IMR-90 (cell line): ENCODE results near the gene CABP5. TPM values are rescaled to one million over a fixed set of nuclear protein-coding genes. Genes with fewer than 3 reads are reported as not detected.

ENCODE experiments used
- ATAC-seq: fragments of 200-7000 bp; cut with Tn5 transposase; 2 replicates; pipeline ENCODE4 v1.9.1; 2020; ENCODE audit warnings: low read depth, mild to moderate bottlenecking, moderate library complexity
- BruUV-seq: library from RNA; stranded (reverse); fragments of 400-500 nt; replicated peaks from 2 replicates; lab custom pipeline; 2021; lab: Mats Ljungman, UMichigan
- CTCF ChIA-PET: fragments of 300-600 bp; formaldehyde crosslinking; extraction: SDS; loops from one replicate; lab custom pipeline; 2021; ENCODE audit warnings: antibody characterized with exemption; lab: Yijun Ruan, JAX
- POLR2A ChIA-PET: fragments of 300-600 bp; sonication (Branson Sonifier 250); formaldehyde crosslinking; loops from one replicate; lab custom pipeline; 2022; ENCODE audit warnings: antibody characterized with exemption; ENCODE audit not compliant: unreplicated experiment; lab: Charles Lee
- DNase-seq: peaks from one replicate; pipeline ENCODE4 v3.0.0; 2013
- H2AFZ ChIP-seq: replicated peaks from 2 replicates; pipeline ENCODE3; 2013; ENCODE audit warnings: low read length, mild to moderate bottlenecking; ENCODE audit not compliant: poor library complexity
- H2AK5ac ChIP-seq: 2 replicates; pipeline ENCODE4 v1.6.1; 2013; ENCODE audit warnings: low read depth, low read length, inconsistent platforms
- H2AK9ac ChIP-seq: replicated peaks from 2 replicates; pipeline ENCODE3; 2013; ENCODE audit warnings: mild to moderate bottlenecking, low read depth, low read length, moderate library complexity; ENCODE audit not compliant: poor library complexity
- H2BK120ac ChIP-seq: 2 replicates; pipeline ENCODE4 v1.6.1; 2013; ENCODE audit warnings: low read depth, low read length, inconsistent platforms
- H2BK15ac ChIP-seq: 3 replicates; pipeline ENCODE4 v1.6.1; 2013; ENCODE audit warnings: low read depth, low read length, inconsistent platforms
- H2BK20ac ChIP-seq: 2 replicates; pipeline ENCODE4 v1.6.1; 2013; ENCODE audit warnings: low read depth, mild to moderate bottlenecking, inconsistent platforms, low read length, moderate library complexity
- H2BK5ac ChIP-seq: 2 replicates; pipeline ENCODE4 v1.6.1; 2013; ENCODE audit warnings: mild to moderate bottlenecking, low read depth, low read length, inconsistent platforms; ENCODE audit not compliant: poor library complexity, severe bottlenecking
- H3K14ac ChIP-seq: replicated peaks from 2 replicates; pipeline ENCODE4 v1.6.1; 2013; ENCODE audit warnings: low read depth, low read length, inconsistent platforms
- H3K18ac ChIP-seq: 2 replicates; pipeline ENCODE4 v1.6.1; 2013; ENCODE audit warnings: low read depth, low read length, control low read depth
- H3K23ac ChIP-seq: 2 replicates; pipeline ENCODE4 v1.6.1; 2013; ENCODE audit warnings: low read depth, low read length, inconsistent platforms
- H3K27ac ChIP-seq: 2 replicates; pipeline ENCODE4 v1.5.1; 2013; ENCODE audit warnings: mild to moderate bottlenecking, control low read depth, low read length; ENCODE audit not compliant: insufficient read depth
- H3K27me3 ChIP-seq: 2 replicates; pipeline ENCODE4 v1.6.1; 2013; ENCODE audit warnings: low read length; ENCODE audit not compliant: control insufficient read depth, insufficient read depth
- H3K36me3 ChIP-seq: 2 replicates; pipeline ENCODE4 v1.6.1; 2013; ENCODE audit warnings: low read length, mixed read lengths; ENCODE audit not compliant: control insufficient read depth, insufficient read depth
- H3K4ac ChIP-seq: 2 replicates; pipeline ENCODE4 v1.6.1; 2013; ENCODE audit warnings: low read depth, low read length, inconsistent platforms
- H3K4me1 ChIP-seq: 2 replicates; pipeline ENCODE4 v1.6.1; 2013; ENCODE audit warnings: low read length, mixed read lengths; ENCODE audit not compliant: control insufficient read depth, insufficient read depth
- H3K4me2 ChIP-seq: 2 replicates; pipeline ENCODE4 v1.6.1; 2013; ENCODE audit warnings: low read depth, mild to moderate bottlenecking, control low read depth, low read length, moderate library complexity
- H3K4me3 ChIP-seq: 2 replicates; pipeline ENCODE4 v1.5.1; 2013; ENCODE audit warnings: low read depth, mild to moderate bottlenecking, control low read depth, low read length, moderate library complexity; ENCODE audit not compliant: insufficient read depth
- H3K56ac ChIP-seq: 2 replicates; pipeline ENCODE4 v1.6.1; 2013; ENCODE audit warnings: low read length, inconsistent platforms; ENCODE audit not compliant: insufficient read depth; ENCODE audit errors: extremely low read depth
- H3K79me1 ChIP-seq, 2 experiments: 2 replicates each; pipeline ENCODE4 v1.6.1; 2013; ENCODE audit warnings: low read length in 2 of 2, inconsistent platforms in 1 of 2, low read depth in 1 of 2
- H3K9ac ChIP-seq: 2 replicates; pipeline ENCODE4 v1.6.1; 2013; ENCODE audit warnings: low read depth, low read length, control low read depth
- H3K9me1 ChIP-seq: 2 replicates; pipeline ENCODE4 v1.6.1; 2013; ENCODE audit warnings: low read length, inconsistent platforms; ENCODE audit not compliant: insufficient read depth
- H3K9me3 ChIP-seq: 2 replicates; pipeline ENCODE4 v1.6.1; 2013; ENCODE audit warnings: low read length; ENCODE audit not compliant: control insufficient read depth, insufficient read depth
- H4K20me1 ChIP-seq: 2 replicates; pipeline ENCODE4 v1.6.1; 2013; ENCODE audit warnings: low read length, inconsistent platforms; ENCODE audit not compliant: insufficient read depth
- H4K5ac ChIP-seq: 2 replicates; pipeline ENCODE4 v1.6.1; 2013; ENCODE audit warnings: mild to moderate bottlenecking, low read depth, low read length, control low read depth
- H4K8ac ChIP-seq, 2 experiments: 2 replicates each; pipeline ENCODE4 v1.6.1; 2013; ENCODE audit warnings: low read depth in 2 of 2, low read length in 2 of 2, control low read depth in 1 of 2, inconsistent platforms in 1 of 2
- H4K91ac ChIP-seq: 2 replicates; pipeline ENCODE4 v1.6.1; 2013; ENCODE audit warnings: low read depth, low read length, inconsistent platforms; ENCODE audit not compliant: insufficient read depth
- CHD1 ChIP-seq: IDR thresholded peaks from 2 replicates; pipeline ENCODE4 v1.6.1; 2012; ENCODE audit warnings: low read depth, low read length, improper control_type of control experiment
- MAZ ChIP-seq: IDR thresholded peaks from 2 replicates; pipeline ENCODE4 v1.6.1; 2012; ENCODE audit warnings: low read depth, mild to moderate bottlenecking, low read length, improper control_type of control experiment, moderate library complexity, borderline replicate concordance
- NFE2L2 ChIP-seq: fragments of 150-350 bp; IDR thresholded peaks from 2 replicates; pipeline ENCODE4 v1.6.1; 2016; ENCODE audit warnings: low read depth, mild to moderate bottlenecking, low read length
- RCOR1 ChIP-seq: IDR thresholded peaks from 2 replicates; pipeline ENCODE4 v1.6.1; 2012; ENCODE audit warnings: mild to moderate bottlenecking, low read length, improper control_type of control experiment; ENCODE audit not compliant: insufficient replicate concordance
- USF2 ChIP-seq: fragments of 150-350 bp; IDR thresholded peaks from 2 replicates; pipeline ENCODE4 v1.6.1; 2017; ENCODE audit warnings: mild to moderate bottlenecking, antibody characterized with exemption, low read length, low read depth
- WGBS, 2 experiments: methylation state at CpG; one replicate each; pipeline versions ENCODE4 v1.1.5 to v1.1.7; 2013; ENCODE audit warnings: missing lambda C conversion rate in 2 of 2; ENCODE audit not compliant: insufficient read length in 1 of 2; ENCODE audit errors: extremely low coverage in 2 of 2; 5-methylcytosine and 5-hydroxymethylcytosine counted together
- dilution Hi-C: fragments of 300-500 bp; cut with HindIII; formaldehyde crosslinking; loops from one replicate; pipeline ENCODE4 v1.14.3; 2018; ENCODE audit warnings: low sequenced_read_pairs; ENCODE audit not compliant: unreplicated experiment
- in situ Hi-C: fragments of 300-500 bp; cut with MboI; formaldehyde crosslinking; loops from 3 replicates; pipeline ENCODE4 v1.14.3; 2019; ENCODE audit warnings: low sequenced_read_pairs, inconsistent platforms, mixed read lengths
- intact Hi-C: fragments of 100-400 bp; cut with micrococcal nuclease; formaldehyde crosslinking; loops from 2 replicates; pipeline ENCODE4 v1.10.0; 2022
- polyA plus RNA-seq, 3 experiments: library from polyadenylated mRNA; depleted of rRNA; stranded (reverse); fragments of >200 nt; gene quantifications; 2 replicates each; pipeline ENCODE4 v1.2.3, GENCODE V29; 2012; ENCODE audit warnings: low replicate concordance in 1 of 3
- total RNA-seq: library from RNA; depleted of rRNA; stranded (reverse); fragments of >200 nt; gene quantifications from 2 replicates; pipeline ENCODE4 v1.2.3, GENCODE V29; 2012
- TF ChIP-seq, protein P1 (sequence below): conservative IDR thresholded peaks from 2 replicates; pipeline ENCODE4 v1.5.1; 2012; ENCODE audit warnings: mild to moderate bottlenecking, low read depth, low read length, improper control_type of control experiment

Gene CABP5
- total and polyA plus RNA-seq, 2 of the 4 experiments (the other 2 are of a cell fraction): not detected

DNA sequence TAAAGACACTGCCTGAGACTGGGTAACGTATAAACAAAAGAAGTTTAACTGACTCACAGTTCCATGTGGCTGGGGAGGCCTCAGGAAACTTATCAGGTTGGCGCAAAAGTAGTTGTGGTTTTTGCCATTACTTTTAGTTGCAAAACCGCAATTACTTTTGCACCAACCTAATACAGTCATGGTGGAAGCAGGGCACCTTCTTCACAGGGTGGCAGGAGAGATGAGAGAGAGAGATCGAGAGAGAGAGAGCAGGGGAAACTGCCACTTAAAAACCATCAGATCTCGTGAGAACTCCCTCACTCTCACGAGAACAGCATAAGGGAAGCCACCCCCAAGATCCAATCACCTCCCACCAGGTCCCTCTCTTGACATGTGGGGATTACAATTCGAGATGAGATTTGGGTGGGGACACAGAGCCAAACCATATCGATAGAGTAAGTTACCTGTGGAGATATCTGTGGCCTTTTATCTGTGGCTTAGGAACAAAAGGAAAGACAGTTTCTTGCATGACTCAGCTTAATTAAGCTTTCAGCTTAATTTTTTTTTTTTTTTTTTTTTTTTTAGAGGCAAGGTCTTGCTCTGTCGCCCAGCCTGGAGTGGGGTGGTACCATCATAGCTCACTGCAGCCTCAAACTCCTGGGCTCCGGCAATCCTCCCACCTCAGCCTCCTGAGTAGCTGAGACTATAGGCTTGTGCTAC is 7.6 kb upstream of the CABP5 start:
- no peak overlapping the region for H3K27ac ChIP-seq
- H4K20me1 ChIP-seq: no peaks in the 10 kb centered on the region; the same call in 1 of the 2 replicates
- H3K9me1 ChIP-seq: no peaks in the 10 kb centered on the region
- ATAC-seq (no peak), DNase-seq (no peak)
- H3K36me3 ChIP-seq: no peaks in the 10 kb centered on the region
- H3K4me2 ChIP-seq: no peak overlapping the region
- POLR2A ChIA-PET: no interaction called here
- H4K8ac ChIP-seq: no peak overlapping the region
- no peak overlapping the region for H3K56ac ChIP-seq
- no peak overlapping the region for H3K9ac ChIP-seq
- H3K27me3 ChIP-seq: no peaks in the 10 kb centered on the region; the same call in 1 of the 2 replicates
- no peak overlapping the region for H2BK5ac ChIP-seq
- TF ChIP-seq CHD1 (no peak), NFE2L2 (peak; percentile 75), RCOR1 (no peak), USF2 (no peak), MAZ (no peak)
- TF ChIP-seq, protein P1, sequence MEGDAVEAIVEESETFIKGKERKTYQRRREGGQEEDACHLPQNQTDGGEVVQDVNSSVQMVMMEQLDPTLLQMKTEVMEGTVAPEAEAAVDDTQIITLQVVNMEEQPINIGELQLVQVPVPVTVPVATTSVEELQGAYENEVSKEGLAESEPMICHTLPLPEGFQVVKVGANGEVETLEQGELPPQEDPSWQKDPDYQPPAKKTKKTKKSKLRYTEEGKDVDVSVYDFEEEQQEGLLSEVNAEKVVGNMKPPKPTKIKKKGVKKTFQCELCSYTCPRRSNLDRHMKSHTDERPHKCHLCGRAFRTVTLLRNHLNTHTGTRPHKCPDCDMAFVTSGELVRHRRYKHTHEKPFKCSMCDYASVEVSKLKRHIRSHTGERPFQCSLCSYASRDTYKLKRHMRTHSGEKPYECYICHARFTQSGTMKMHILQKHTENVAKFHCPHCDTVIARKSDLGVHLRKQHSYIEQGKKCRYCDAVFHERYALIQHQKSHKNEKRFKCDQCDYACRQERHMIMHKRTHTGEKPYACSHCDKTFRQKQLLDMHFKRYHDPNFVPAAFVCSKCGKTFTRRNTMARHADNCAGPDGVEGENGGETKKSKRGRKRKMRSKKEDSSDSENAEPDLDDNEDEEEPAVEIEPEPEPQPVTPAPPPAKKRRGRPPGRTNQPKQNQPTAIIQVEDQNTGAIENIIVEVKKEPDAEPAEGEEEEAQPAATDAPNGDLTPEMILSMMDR: no peak
- no peak overlapping the region for H3K4ac ChIP-seq
- no peaks in the 10 kb centered on the region for H3K9me3 ChIP-seq
- intact Hi-C loops: no loop called here
- no peak overlapping the region for H3K14ac ChIP-seq
- dilution Hi-C loops: no loop called here
- H2AK9ac ChIP-seq: no peak overlapping the region
- no peak overlapping the region for H2BK120ac ChIP-seq
- CTCF ChIA-PET: interaction anchor here (0.6 kb wide), 1 partner anchor 51 kb away, joined by 3 read pairs; no protein-coding TSS in a partner anchor
- H2BK20ac ChIP-seq: no peak overlapping the region
- H3K23ac ChIP-seq: no peak overlapping the region
- H3K4me3 ChIP-seq: no peak overlapping the region
- no peak overlapping the region for H2BK15ac ChIP-seq
- H4K91ac ChIP-seq: no peak overlapping the region
- no TSS peak for BruUV-seq
- no peak overlapping the region for H2AK5ac ChIP-seq
- no peak overlapping the region for H4K5ac ChIP-seq
- H2AFZ ChIP-seq: no peak overlapping the region
- H3K4me1 ChIP-seq: no peaks in the 10 kb centered on the region
- in situ Hi-C loops: no loop called here
- 80% methylated on average over 1 of the region's 10 CpGs; no CpG with 5 or more reads in 1 of the 2 experiments for WGBS, 2 experiments
- H3K18ac ChIP-seq: no peak overlapping the region
- no peaks in the 10 kb centered on the region for H3K79me1 ChIP-seq
